ENCODE results near the gene AIRE. TPM values are rescaled to one million over a fixed set of nuclear protein-coding genes. Genes with fewer than 3 reads are reported as not detected.
"Not testable (repeated sequence)": the region's sequence is repeated elsewhere in the genome, so short reads cannot be mapped to it uniquely, and the experiment has no call there.

The AIRE gene
- polyA plus RNA-seq, 1 donor from 2014 or later: not detected

GRCh38 chr21:44301961-44302406 is 16.3 kb downstream of the AIRE start:
- no peaks in the 10 kb centered on the region for H3K9me3 ChIP-seq (ENCODE audit: low read length)
- H3K27me3 ChIP-seq (ENCODE audit: insufficient read depth, low read depth, low read length): no peaks in the 10 kb centered on the region
- TF ChIP-seq REST (IDR thresholded peaks at IDR 0.05; ENCODE audit: borderline replicate concordance): no peak
- no peak for TF ChIP-seq EZH2 (IDR thresholded peaks at IDR 0.05; ENCODE audit: borderline replicate concordance, insufficient read depth, low read length, poor library complexity, severe bottlenecking)
- TF ChIP-seq MXI1 (conservative IDR thresholded peaks at IDR 0.05; ENCODE audit: poor library complexity, severe bottlenecking): no peak
- no peak for TF ChIP-seq RAD21 (conservative IDR thresholded peaks at IDR 0.05)
- TF ChIP-seq POLR2AphosphoS5 (IDR thresholded peaks at IDR 0.05): no peak
- no peak for TF ChIP-seq TAF1 (IDR thresholded peaks at IDR 0.05; ENCODE audit: low read depth)
- TF ChIP-seq SMC3 (conservative IDR thresholded peaks at IDR 0.05; ENCODE audit: poor library complexity): no peak
- TF ChIP-seq EP300 (conservative IDR thresholded peaks at IDR 0.05; ENCODE audit: poor library complexity, severe bottlenecking): no peak
- TF ChIP-seq CTCF (IDR thresholded peaks at IDR 0.05; ENCODE audit: poor library complexity, severe bottlenecking): no peak
- no peaks in the 10 kb centered on the region for H3K79me2 ChIP-seq (replicated peaks; ENCODE audit: insufficient read depth, low read length)
- no peak overlapping the region for H3K4me3 ChIP-seq (ENCODE audit: low read length)
- no peak overlapping the region for H3K4me2 ChIP-seq (ENCODE audit: low read length)
- no peaks in the 10 kb centered on the region for H3F3A ChIP-seq (ENCODE audit: insufficient read depth, low read length, poor library complexity, severe bottlenecking)
- H2AFZ ChIP-seq (ENCODE audit: low read depth, low read length): no peak overlapping the region
- H3K27ac ChIP-seq (ENCODE audit: low read length): no peak overlapping the region
- H4K20me1 ChIP-seq (ENCODE audit: insufficient read depth): no peaks in the 10 kb centered on the region
- H3K9ac ChIP-seq (ENCODE audit: low read length): no peak overlapping the region
- no peaks in the 10 kb centered on the region for H3K36me3 ChIP-seq (ENCODE audit: insufficient read depth, low read length)
- no peaks in the 10 kb centered on the region for H3K9me2 ChIP-seq (ENCODE audit: insufficient read depth, low read length)

GRCh38 chr21:44302573-44303401 is 17.1 kb downstream of the AIRE start:
- not testable (repeated sequence) for H3K9me2 ChIP-seq (ENCODE audit: insufficient read depth, low read length); H3K36me3 ChIP-seq (ENCODE audit: insufficient read depth, low read length); H3K27ac ChIP-seq (ENCODE audit: low read length); H3K79me2 ChIP-seq (replicated peaks; ENCODE audit: insufficient read depth, low read length); H2AFZ ChIP-seq (ENCODE audit: low read depth, low read length); H3K9ac ChIP-seq (ENCODE audit: low read length); H3K9me3 ChIP-seq (ENCODE audit: low read length); H3K4me2 ChIP-seq (ENCODE audit: low read length); H3K27me3 ChIP-seq (ENCODE audit: insufficient read depth, low read depth, low read length); H4K20me1 ChIP-seq (ENCODE audit: insufficient read depth); H3F3A ChIP-seq (ENCODE audit: insufficient read depth, low read length, poor library complexity, severe bottlenecking); H3K4me3 ChIP-seq (ENCODE audit: low read length)
